H1 (cell line): ENCODE data around the gene WFIKKN1. TPM values are rescaled to one million over a fixed set of nuclear protein-coding genes. Genes with fewer than 3 reads are reported as not detected.
A peak's percentile ranks its signal among the peaks of the same experiment; 100 is the strongest.

ENCODE experiments used
- CTCF ChIP-seq, 3 experiments: IDR thresholded peaks; 1 replicate in 2 of 3; 2 replicates in 1 of 3; pipeline versions ENCODE4 v1.5.1 to v1.6.1; 2011; ENCODE audit warnings: low read length in 3 of 3, mild to moderate bottlenecking in 3 of 3, inconsistent platforms in 2 of 3, low read depth in 1 of 3, moderate library complexity in 1 of 3; ENCODE audit not compliant: insufficient read depth in 1 of 3; ENCODE audit errors: control extremely low read depth in 1 of 3
- POLR2A ChIP-seq, 2 experiments: IDR thresholded peaks; 1 replicate in 1 of 2; 2 replicates in 1 of 2; pipeline ENCODE4 v1.6.1; 2011; ENCODE audit warnings: low read depth in 2 of 2, low read length in 2 of 2, mild to moderate bottlenecking in 2 of 2; ENCODE audit errors: control extremely low read depth in 1 of 2
- SP1 ChIP-seq: IDR thresholded peaks from 2 replicates; pipeline ENCODE4 v1.6.1; 2011; ENCODE audit warnings: low read depth, low read length
- SUZ12 ChIP-seq: fragments of 200-600 bp; sonication (generic); IDR thresholded peaks from 2 replicates; pipeline ENCODE4 v1.6.1; 2012; ENCODE audit warnings: mild to moderate bottlenecking, inconsistent platforms, low read length, moderate library complexity, mixed read lengths
- TAF7 ChIP-seq: optimal IDR thresholded peaks from 2 replicates; pipeline ENCODE3; 2011; ENCODE audit warnings: low read depth, mild to moderate bottlenecking, inconsistent platforms, low read length, moderate library complexity, borderline replicate concordance
- YY1 ChIP-seq: IDR thresholded peaks from 2 replicates; pipeline ENCODE4 v1.6.1; 2011; ENCODE audit warnings: low read depth, mild to moderate bottlenecking, low read length
- polyA plus RNA-seq, 7 experiments: library from polyadenylated mRNA; depleted of rRNA in 3 of 7; stranded (reverse) in 5 of 7; unstranded in 2 of 7; fragments of >200 nt in 5 of 7; fragments of 200-250 nt in 2 of 7; gene quantifications; 1 replicate in 5 of 7; 2 replicates in 1 of 7; 4 replicates in 1 of 7; pipeline versions ENCODE4 v1.2.1 to v1.2.3, GENCODE V29; 2011 to 2013; ENCODE audit warnings: missing spikeins in 2 of 7, mixed read lengths in 2 of 7
- total RNA-seq: library from RNA; stranded (reverse); fragmentation: NEBNext Ultra II Directional; extraction: Animal tissue kit (Norgen Biotek cat#: 25700); gene quantifications from 2 replicates; pipeline ENCODE4 v1.2.1, GENCODE V29; 2021

WFIKKN1 gene
- total and polyA plus RNA-seq, 2 of the 8 experiments (the other 6 are each of a cell fraction or from before 2014, with no cell fraction given), result 11.4 to 15.8 TPM

- 0 out of 3 replicates have a peak, but pooled peaks of 1 of the 2 experiments have one; percentile 18 for TF ChIP-seq POLR2A (IDR thresholded peaks at IDR 0.05; ENCODE audit: control extremely low read depth in 1 of 2, low read depth in 2 of 2, low read length in 2 of 2)
- peak; percentile 57; the same call in 1 of the 2 replicates for TF ChIP-seq SP1
- no peak for TF ChIP-seq SUZ12
- peak; percentile 57; the same call in 1 of the 2 replicates for TF ChIP-seq YY1
- TF ChIP-seq TAF7, result peak; percentile 15
- peak in 2 of 3 experiments; percentile 62 to 70; a peak in 3 of 4 replicates for TF ChIP-seq CTCF (IDR thresholded peaks at IDR 0.05; ENCODE audit: control extremely low read depth in 1 of 3, insufficient read depth in 1 of 3, low read depth in 1 of 3, low read length in 3 of 3)
Observed at GRCh38 chr16:660459-661183, 29.8 kb downstream of the WFIKKN1 start (continued).
